ENCODE results near the gene ATP11A. TPM values are rescaled to one million over a fixed set of nuclear protein-coding genes. Genes with fewer than 3 reads are reported as not detected.

Gene ATP11A
- total RNA-seq, 1 experiment from 2014 or later: 8.7 TPM

DNA sequence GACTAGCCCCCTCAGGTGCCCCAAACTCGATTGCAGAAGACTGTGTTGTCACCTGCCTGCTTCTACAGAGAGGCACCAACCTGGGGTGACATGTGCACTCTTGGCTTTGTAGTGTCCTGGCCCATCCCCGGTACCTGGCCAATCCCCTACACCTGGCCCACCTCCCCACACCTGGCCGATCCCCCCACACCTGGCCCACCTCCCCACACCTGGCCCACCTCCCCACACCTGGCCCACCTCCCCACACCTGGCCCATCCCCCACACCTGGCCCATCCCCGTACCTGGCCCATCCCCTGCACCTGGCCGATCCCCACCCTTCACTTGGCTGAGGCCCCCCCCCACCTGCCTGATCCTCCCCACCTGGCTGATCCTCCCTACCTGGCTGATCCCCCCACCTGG, 25.4 kb downstream of the ATP11A start:
- Histone ChIP-seq H2AFZ (ENCODE audit: low read length) (no peak overlapping the region), H3K27ac (ENCODE audit: low read length) (no peak overlapping the region), H4K20me1 (ENCODE audit: low read length) (no peaks in the 10 kb centered on the region), H3K4me1 (ENCODE audit: insufficient read depth, low read length) (peaks cover 21% of the 10 kb centered on the region), H3K9me3 (ENCODE audit: low read length) (no peaks in the 10 kb centered on the region), H3K9ac (ENCODE audit: low read length) (no peak overlapping the region), H3K4me3 (ENCODE audit: low read length) (no peak overlapping the region), H3K4me2 (ENCODE audit: low read length) (no peak overlapping the region), H3K79me2 (ENCODE audit: low read length) (peaks cover 8% of the 10 kb centered on the region; the same call in 1 of the 2 replicates), H3F3A (ENCODE audit: low read length, unreplicated experiment) (no peaks in the 10 kb centered on the region), H3K9me2 (replicated peaks; ENCODE audit: low read length) (no peaks in the 10 kb centered on the region), H3K36me3 (ENCODE audit: low read depth, low read length) (no peaks in the 10 kb centered on the region), H3K27me3 (ENCODE audit: low read length) (no peaks in the 10 kb centered on the region)
- CTCF ChIA-PET: no interaction called here
- POLR2A ChIA-PET (ENCODE audit: unreplicated experiment): no interaction called here
- intact Hi-C loops (cut with micrococcal nuclease): no loop called here
- BruUV-seq (replicated peaks): no TSS peak
- no peak for TF ChIP-seq EZH2 (IDR thresholded peaks at IDR 0.05; ENCODE audit: low read length, unreplicated experiment)
- no peak for TF ChIP-seq EZH2phosphoT487 (IDR thresholded peaks at IDR 0.05; ENCODE audit: borderline replicate concordance, low read length)
- TF ChIP-seq, protein P1, sequence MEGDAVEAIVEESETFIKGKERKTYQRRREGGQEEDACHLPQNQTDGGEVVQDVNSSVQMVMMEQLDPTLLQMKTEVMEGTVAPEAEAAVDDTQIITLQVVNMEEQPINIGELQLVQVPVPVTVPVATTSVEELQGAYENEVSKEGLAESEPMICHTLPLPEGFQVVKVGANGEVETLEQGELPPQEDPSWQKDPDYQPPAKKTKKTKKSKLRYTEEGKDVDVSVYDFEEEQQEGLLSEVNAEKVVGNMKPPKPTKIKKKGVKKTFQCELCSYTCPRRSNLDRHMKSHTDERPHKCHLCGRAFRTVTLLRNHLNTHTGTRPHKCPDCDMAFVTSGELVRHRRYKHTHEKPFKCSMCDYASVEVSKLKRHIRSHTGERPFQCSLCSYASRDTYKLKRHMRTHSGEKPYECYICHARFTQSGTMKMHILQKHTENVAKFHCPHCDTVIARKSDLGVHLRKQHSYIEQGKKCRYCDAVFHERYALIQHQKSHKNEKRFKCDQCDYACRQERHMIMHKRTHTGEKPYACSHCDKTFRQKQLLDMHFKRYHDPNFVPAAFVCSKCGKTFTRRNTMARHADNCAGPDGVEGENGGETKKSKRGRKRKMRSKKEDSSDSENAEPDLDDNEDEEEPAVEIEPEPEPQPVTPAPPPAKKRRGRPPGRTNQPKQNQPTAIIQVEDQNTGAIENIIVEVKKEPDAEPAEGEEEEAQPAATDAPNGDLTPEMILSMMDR (conservative IDR thresholded peaks at IDR 0.05; ENCODE audit: low read depth, low read length): no peak
- no peak for ATAC-seq
- no peak for DNase-seq

DNA sequence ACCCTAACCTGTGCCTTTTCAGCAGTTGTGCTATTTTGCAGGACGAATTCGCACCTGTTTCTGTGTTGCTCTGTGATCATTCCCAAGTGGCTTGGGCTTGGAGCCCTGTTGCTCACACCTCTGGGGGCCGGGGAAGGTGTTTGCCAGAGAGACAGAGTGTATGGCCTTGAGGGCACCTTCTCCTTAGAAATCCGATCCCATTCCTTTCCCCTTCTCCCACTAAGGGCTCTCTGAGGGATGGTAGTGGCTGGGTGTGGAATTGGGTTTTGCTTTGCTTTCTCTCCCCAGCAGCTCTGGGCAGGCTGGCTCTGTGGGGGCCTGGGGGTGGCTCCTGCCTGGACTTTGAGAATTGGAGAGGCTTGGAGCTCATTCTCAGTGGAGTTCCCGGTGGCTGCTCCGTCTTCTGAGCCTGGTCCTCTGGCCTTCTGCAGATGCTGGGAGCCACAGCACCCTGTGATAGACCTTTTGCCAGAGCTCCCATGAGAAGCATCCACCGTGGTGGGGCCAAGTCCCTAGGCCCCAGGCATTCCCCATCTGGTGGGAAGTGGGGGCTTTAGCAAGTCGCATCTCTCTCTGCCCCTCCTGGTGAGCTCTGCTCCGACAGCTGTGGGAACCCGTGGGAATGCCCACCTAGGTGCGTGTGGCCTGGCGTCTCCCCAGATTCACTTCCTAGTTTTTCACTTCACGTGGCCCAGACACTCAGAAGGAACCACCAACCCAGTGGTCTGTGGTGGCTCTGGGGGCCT, 26.1 kb downstream of the ATP11A start:
- H3K36me3 ChIP-seq (ENCODE audit: low read depth, low read length): no peaks in the 10 kb centered on the region
- peaks cover 8% of the 10 kb centered on the region; the same call in 1 of the 2 replicates for H3K79me2 ChIP-seq (ENCODE audit: low read length)
- no TSS peak for BruUV-seq (replicated peaks)
- ChIA-PET POLR2A (ENCODE audit: unreplicated experiment) (no interaction called here), CTCF (no interaction called here)
- no peaks in the 10 kb centered on the region for H3K9me2 ChIP-seq (replicated peaks; ENCODE audit: low read length)
- H3F3A ChIP-seq (ENCODE audit: low read length, unreplicated experiment): no peaks in the 10 kb centered on the region
- peaks cover 21% of the 10 kb centered on the region for H3K4me1 ChIP-seq (ENCODE audit: insufficient read depth, low read length)
- TF ChIP-seq EZH2phosphoT487 (IDR thresholded peaks at IDR 0.05; ENCODE audit: borderline replicate concordance, low read length) (no peak), EZH2 (IDR thresholded peaks at IDR 0.05; ENCODE audit: low read length, unreplicated experiment) (no peak)
- TF ChIP-seq, protein P1 (conservative IDR thresholded peaks at IDR 0.05; ENCODE audit: low read depth, low read length): no peak
- H3K9me3 ChIP-seq (ENCODE audit: low read length): no peaks in the 10 kb centered on the region
- H3K27ac ChIP-seq (ENCODE audit: low read length): no peak overlapping the region
- H3K4me2 ChIP-seq (ENCODE audit: low read length): no peak overlapping the region
- no peak for ATAC-seq
- no peaks in the 10 kb centered on the region for H4K20me1 ChIP-seq (ENCODE audit: low read length)
- no peak overlapping the region for H3K4me3 ChIP-seq (ENCODE audit: low read length)
- H3K9ac ChIP-seq (ENCODE audit: low read length): no peak overlapping the region
- no peaks in the 10 kb centered on the region for H3K27me3 ChIP-seq (ENCODE audit: low read length)
- no peak for DNase-seq
- no peak overlapping the region for H2AFZ ChIP-seq (ENCODE audit: low read length)
- intact Hi-C loops (cut with micrococcal nuclease): no loop called here

DNA sequence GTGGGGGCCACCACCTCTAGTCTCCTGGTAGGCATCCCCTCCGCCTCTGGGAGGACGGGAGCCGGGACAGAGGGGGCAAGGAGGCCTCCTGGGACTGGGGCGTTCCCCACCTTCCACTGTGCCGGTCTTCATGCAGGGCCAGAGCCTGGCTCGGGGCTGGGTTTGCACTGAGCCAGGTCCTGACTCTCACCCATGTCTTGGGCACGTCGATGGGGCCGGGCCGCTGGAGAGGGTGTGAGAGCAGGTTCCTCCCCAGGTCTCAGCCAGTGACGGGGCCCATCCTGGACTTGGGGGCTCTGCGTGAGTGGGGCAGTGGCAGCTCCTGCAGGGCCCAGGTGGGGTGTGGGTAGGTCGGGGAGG, 26.6 kb downstream of the ATP11A start:
- Histone ChIP-seq H3K36me3 (ENCODE audit: low read depth, low read length) (no peaks in the 10 kb centered on the region), H3K9me3 (ENCODE audit: low read length) (no peaks in the 10 kb centered on the region), H3K4me1 (ENCODE audit: insufficient read depth, low read length) (peaks cover 17% of the 10 kb centered on the region), H3K9me2 (replicated peaks; ENCODE audit: low read length) (no peaks in the 10 kb centered on the region), H4K20me1 (ENCODE audit: low read length) (no peaks in the 10 kb centered on the region), H3K27me3 (ENCODE audit: low read length) (no peaks in the 10 kb centered on the region), H3K27ac (ENCODE audit: low read length) (no peak overlapping the region), H3K9ac (ENCODE audit: low read length) (no peak overlapping the region), H2AFZ (ENCODE audit: low read length) (no peak overlapping the region), H3K4me3 (ENCODE audit: low read length) (no peak overlapping the region), H3K4me2 (ENCODE audit: low read length) (no peak overlapping the region), H3K79me2 (ENCODE audit: low read length) (peaks cover 8% of the 10 kb centered on the region; the same call in 1 of the 2 replicates), H3F3A (ENCODE audit: low read length, unreplicated experiment) (no peaks in the 10 kb centered on the region)
- ChIA-PET CTCF (no interaction called here), POLR2A (ENCODE audit: unreplicated experiment) (no interaction called here)
- BruUV-seq (replicated peaks): no TSS peak
- ATAC-seq (no peak), DNase-seq (no peak)
- intact Hi-C loops (cut with micrococcal nuclease): no loop called here
- TF ChIP-seq, protein P1 (conservative IDR thresholded peaks at IDR 0.05; ENCODE audit: low read depth, low read length): no peak
- TF ChIP-seq EZH2 (IDR thresholded peaks at IDR 0.05; ENCODE audit: low read length, unreplicated experiment): no peak
- no peak for TF ChIP-seq EZH2phosphoT487 (IDR thresholded peaks at IDR 0.05; ENCODE audit: borderline replicate concordance, low read length)
